Stomach smooth muscle (tissue), 2 donors: Measurements from ENCODE around the gene HMHB1.

Experiments used
- H3K27ac ChIP-seq: one replicate; pipeline ENCODE4 v1.7.0; 2013; ENCODE audit warnings: mild to moderate bottlenecking, low read length, inconsistent platforms
- H3K27me3 ChIP-seq, 2 donors: one replicate each; pipeline ENCODE4 v1.7.0; 2013; ENCODE audit warnings: low read length in 2 of 2; ENCODE audit not compliant: insufficient read depth in 2 of 2, control insufficient read depth in 1 of 2
- H3K36me3 ChIP-seq, 2 donors: one replicate each; pipeline ENCODE4 v1.7.0; 2013; ENCODE audit warnings: low read length in 2 of 2; ENCODE audit not compliant: control insufficient read depth in 2 of 2, insufficient read depth in 2 of 2
- H3K4me1 ChIP-seq: one replicate; pipeline ENCODE4 v1.7.0; 2013; ENCODE audit warnings: low read length; ENCODE audit not compliant: control insufficient read depth, insufficient read depth
- H3K4me3 ChIP-seq, 2 donors: one replicate each; pipeline ENCODE4 v1.7.0; 2013; ENCODE audit warnings: low read length in 2 of 2
- H3K9ac ChIP-seq, 2 donors: one replicate each; pipeline ENCODE4 v1.7.0; 2013; ENCODE audit warnings: low read length in 2 of 2, mild to moderate bottlenecking in 1 of 2
- H3K9me3 ChIP-seq, 2 donors: one replicate each; pipeline ENCODE4 v1.7.0; 2013; ENCODE audit warnings: low read length in 2 of 2; ENCODE audit not compliant: control insufficient read depth in 2 of 2
- donor health status: healthy.
- donor health status: Pancreatic carcinoma.

The HMHB1 gene

GRCh38 chr5:143812085-143812705 lies at the start of gene HMHB1:
HMHB1 (plus strand) TSS chr5:143812161.
- no peaks in the 10 kb centered on the region for H3K9me3 ChIP-seq
- no peaks in the 10 kb centered on the region for H3K27me3 ChIP-seq
- H3K27ac ChIP-seq: no peak within 1 kb of the TSS
- H3K36me3 ChIP-seq: no peaks in the 10 kb centered on the region
- no peak within 1 kb of the TSS for H3K4me3 ChIP-seq
- no peak within 1 kb of the TSS for H3K9ac ChIP-seq
- H3K4me1 ChIP-seq: no peaks in the 10 kb centered on the region

- H3K9me3 ChIP-seq: no peaks in the 10 kb centered on the region
- H3K9ac ChIP-seq: no peak overlapping the region
- no peaks in the 10 kb centered on the region for H3K4me1 ChIP-seq
- no peak overlapping the region for H3K27ac ChIP-seq
- no peak overlapping the region for H3K4me3 ChIP-seq
- H3K27me3 ChIP-seq: no peaks in the 10 kb centered on the region
- H3K36me3 ChIP-seq: no peaks in the 10 kb centered on the region
These were observed 49.2 kb upstream of the HMHB1 start for GRCh38 chr5:143762636-143763220.

- H3K36me3 ChIP-seq: no peaks in the 10 kb centered on the region
- no peak overlapping the region for H3K4me3 ChIP-seq
- no peaks in the 10 kb centered on the region for H3K9me3 ChIP-seq
- no peak overlapping the region for H3K9ac ChIP-seq
- peaks cover 11% of the 10 kb centered on the region for H3K4me1 ChIP-seq
- H3K27me3 ChIP-seq: no peaks in the 10 kb centered on the region
- H3K27ac ChIP-seq: no peak overlapping the region
These were observed 44.8 kb upstream of the HMHB1 start for GRCh38 chr5:143767162-143767561.

GRCh38 chr5:143769026-143769786 lies 42.8 kb upstream of the HMHB1 start:
- H3K9ac ChIP-seq: no peak overlapping the region
- no peaks in the 10 kb centered on the region for H3K9me3 ChIP-seq
- H3K27me3 ChIP-seq: no peaks in the 10 kb centered on the region
- no peaks in the 10 kb centered on the region for H3K36me3 ChIP-seq
- peaks cover 11% of the 10 kb centered on the region for H3K4me1 ChIP-seq
- H3K27ac ChIP-seq: no peak overlapping the region
- H3K4me3 ChIP-seq: no peak overlapping the region

- Histone ChIP-seq H3K9ac (no peak overlapping the region), H3K9me3 (no peaks in the 10 kb centered on the region), H3K36me3 (no peaks in the 10 kb centered on the region), H3K27ac (no peak overlapping the region), H3K4me3 (no peak overlapping the region), H3K4me1 (peaks cover 11% of the 10 kb centered on the region), H3K27me3 (no peaks in the 10 kb centered on the region)
These were observed 41.5 kb upstream of the HMHB1 start for GRCh38 chr5:143770450-143770849.

- Histone ChIP-seq H3K36me3 (no peaks in the 10 kb centered on the region), H3K4me3 (no peak overlapping the region), H3K9ac (no peak overlapping the region), H3K9me3 (no peaks in the 10 kb centered on the region), H3K27ac (no peak overlapping the region), H3K4me1 (peaks cover 11% of the 10 kb centered on the region), H3K27me3 (no peaks in the 10 kb centered on the region)
These were observed 40.8 kb upstream of the HMHB1 start for GRCh38 chr5:143771189-143771588.

- no peaks in the 10 kb centered on the region for H3K9me3 ChIP-seq
These were observed 40.4 kb upstream of the HMHB1 start for GRCh38 chr5:143771602-143772001.

GRCh38 chr5:143772621-143773020 lies 39.3 kb upstream of the HMHB1 start:
- H3K9me3 ChIP-seq: no peaks in the 10 kb centered on the region
- H3K4me3 ChIP-seq: no peak overlapping the region
- no peak overlapping the region for H3K9ac ChIP-seq
- no peaks in the 10 kb centered on the region for H3K36me3 ChIP-seq
- H3K4me1 ChIP-seq: peaks cover 11% of the 10 kb centered on the region
- no peaks in the 10 kb centered on the region for H3K27me3 ChIP-seq
- H3K27ac ChIP-seq: no peak overlapping the region

More at GRCh38 chr5:143771602-143772001, 40.4 kb upstream of the HMHB1 start:
- Histone ChIP-seq H3K27ac (no peak overlapping the region), H3K9ac (no peak overlapping the region), H3K4me1 (peaks cover 11% of the 10 kb centered on the region), H3K4me3 (no peak overlapping the region), H3K27me3 (no peaks in the 10 kb centered on the region), H3K36me3 (no peaks in the 10 kb centered on the region)

GRCh38 chr5:143775258-143775657 lies 36.7 kb upstream of the HMHB1 start:
- no peak overlapping the region for H3K9ac ChIP-seq
- no peaks in the 10 kb centered on the region for H3K36me3 ChIP-seq
- H3K4me3 ChIP-seq: no peak overlapping the region
- no peak overlapping the region for H3K27ac ChIP-seq
- peaks cover 11% of the 10 kb centered on the region for H3K4me1 ChIP-seq
- H3K27me3 ChIP-seq: no peaks in the 10 kb centered on the region
- H3K9me3 ChIP-seq: no peaks in the 10 kb centered on the region

- H3K9me3 ChIP-seq: no peaks in the 10 kb centered on the region
- H3K27me3 ChIP-seq: no peaks in the 10 kb centered on the region
- H3K36me3 ChIP-seq: no peaks in the 10 kb centered on the region
- H3K27ac ChIP-seq: no peak overlapping the region
- H3K4me3 ChIP-seq: no peak overlapping the region
- no peaks in the 10 kb centered on the region for H3K4me1 ChIP-seq
- no peak overlapping the region for H3K9ac ChIP-seq
These were observed 35.0 kb upstream of the HMHB1 start for GRCh38 chr5:143776951-143777350.

- Histone ChIP-seq H3K9me3 (no peaks in the 10 kb centered on the region), H3K27me3 (no peaks in the 10 kb centered on the region), H3K4me3 (no peak overlapping the region), H3K27ac (no peak overlapping the region), H3K4me1 (no peaks in the 10 kb centered on the region), H3K9ac (no peak overlapping the region), H3K36me3 (no peaks in the 10 kb centered on the region)
These were observed 32.5 kb upstream of the HMHB1 start for GRCh38 chr5:143779506-143779905.
